Measurements from ENCODE around the gene CIC. TPM values are rescaled to one million over a fixed set of nuclear protein-coding genes. Genes with fewer than 3 reads are reported as not detected.

Gene CIC
- total and polyA plus RNA-seq, 10 of the 15 experiments (the other 5 are each of a cell fraction or from before 2014, with no cell fraction given): 0.18 to 50.6 (median 7.1) TPM

GRCh38 chr19:42282819-42283187 is 13.8 kb downstream of the CIC start (continued):
- no peak for TF ChIP-seq WRNIP1 (IDR thresholded peaks at IDR 0.05; ENCODE audit: borderline replicate concordance, low read depth, low read length)
- no peak for TF ChIP-seq HSF1 (IDR thresholded peaks at IDR 0.05; ENCODE audit: low read depth, low read length)
- no peak for TF ChIP-seq HDAC6 (IDR thresholded peaks at IDR 0.05; ENCODE audit: unreplicated experiment)
- no peak for TF ChIP-seq RELB (IDR thresholded peaks at IDR 0.05; ENCODE audit: low read depth)
- no peak for TF ChIP-seq ZNF217 (IDR thresholded peaks at IDR 0.05)
- no peak for TF ChIP-seq E2F4 (IDR thresholded peaks at IDR 0.05; ENCODE audit: low read depth, low read length)
- TF ChIP-seq MAX (IDR thresholded peaks at IDR 0.05; ENCODE audit: low read depth, low read length): no peak
- no peak for TF ChIP-seq SIN3A (IDR thresholded peaks at IDR 0.05; ENCODE audit: low read depth, low read length)
- TF ChIP-seq KLF5 (IDR thresholded peaks at IDR 0.05; ENCODE audit: partially characterized antibody): no peak
- no peak for TF ChIP-seq REST (IDR thresholded peaks at IDR 0.05; ENCODE audit: low read depth, low read length)
- no peak for TF ChIP-seq LARP7 (IDR thresholded peaks at IDR 0.05)
- no peak for TF ChIP-seq RAD21 (IDR thresholded peaks at IDR 0.05; ENCODE audit: insufficient read depth, low read depth, low read length)

Measured in GM12878 (cell line).